HepG2 (cell line): Measurements from ENCODE around the gene MEIS1. TPM values are rescaled to one million over a fixed set of nuclear protein-coding genes. Genes with fewer than 3 reads are reported as not detected.

Source experiments
- ATAC-seq: fragments of 200-7000 bp; cut with Tn5 transposase; 3 replicates; pipeline ENCODE4 v1.9.1; 2020; ENCODE audit warnings: mild to moderate bottlenecking, moderate library complexity
- BruUV-seq: library from RNA; stranded (reverse); fragments of 400-500 nt; replicated peaks from 2 replicates; lab custom pipeline; 2021; lab: Mats Ljungman, UMichigan
- CTCF ChIA-PET: fragments of 300-600 bp; formaldehyde crosslinking; extraction: SDS; loops from one replicate; lab custom pipeline; 2021; ENCODE audit warnings: low total read pairs, inconsistent platforms, low intra/inter-chr PET ratio; lab: Yijun Ruan, JAX
- POLR2A ChIA-PET: fragments of 350-600 bp; sonication (Branson Sonifier 250); formaldehyde crosslinking; loops from one replicate; lab custom pipeline; 2020; ENCODE audit warnings: antibody characterized with exemption, inconsistent platforms; lab: Yijun Ruan, JAX
- DNase-seq: peaks from one replicate; pipeline ENCODE4 v3.0.0-alpha.2; 2015; ENCODE audit warnings: low spot score
- FAIRE-seq: peaks from 3 replicates; lab custom pipeline; 2011; peaks lifted over from hg19 to GRCh38; lab: Jason Lieb, UNC
- H2AFZ ChIP-seq: one replicate; pipeline ENCODE4 v1.6.1; 2011; ENCODE audit warnings: low read length, inconsistent platforms
- H3K27ac ChIP-seq: fragments of 300-600 bp; 3 replicates; pipeline ENCODE4 v1.8.0; 2011; ENCODE audit warnings: mixed run types, mild to moderate bottlenecking, mixed read lengths, low read length, inconsistent platforms; ENCODE audit not compliant: insufficient read depth; ENCODE audit errors: extremely low read length
- H3K27me3 ChIP-seq, 2 experiments: fragments of 200-600 bp in 1 of 2; 2 replicates in 1 of 2; 3 replicates in 1 of 2; pipeline versions ENCODE4 v1.6.0 to v1.8.0; 2011; ENCODE audit warnings: low read length in 2 of 2, mild to moderate bottlenecking in 2 of 2, moderate library complexity in 2 of 2, inconsistent platforms in 1 of 2; ENCODE audit not compliant: insufficient read depth in 2 of 2, control insufficient read depth in 1 of 2
- H3K36me3 ChIP-seq, 2 experiments: fragments of 200-600 bp in 1 of 2; replicated peaks in 1 of 2; 2 replicates in 1 of 2; 3 replicates in 1 of 2; pipeline versions ENCODE4 v1.5.1 to v1.8.0; 2011; ENCODE audit warnings: low read length in 2 of 2, inconsistent platforms in 1 of 2; ENCODE audit not compliant: insufficient read depth in 2 of 2, control insufficient read depth in 1 of 2
- H3K4me1 ChIP-seq: 2 replicates; pipeline ENCODE4 v1.5.1; 2012; ENCODE audit warnings: low read length, inconsistent platforms; ENCODE audit not compliant: insufficient read depth
- H3K4me2 ChIP-seq: 2 replicates; pipeline ENCODE4 v1.6.0; 2011; ENCODE audit warnings: low read depth, low read length, inconsistent platforms
- H3K4me3 ChIP-seq, 3 experiments: fragments of 200-600 bp in 1 of 3; sonication (generic), shearing (Covaris generic) in 1 of 3; replicated peaks in 1 of 3; 2 replicates each; pipeline ENCODE4 v1.5.1; 2011 to 2016; ENCODE audit warnings: low read length in 3 of 3, inconsistent platforms in 2 of 3, low read depth in 2 of 3, mild to moderate bottlenecking in 2 of 3, control low read depth in 1 of 3, mixed read lengths in 1 of 3; ENCODE audit not compliant: insufficient read depth in 1 of 3
- H3K79me2 ChIP-seq: one replicate; pipeline ENCODE4 v1.6.1; 2011; ENCODE audit warnings: low read length, inconsistent platforms; ENCODE audit not compliant: insufficient read depth
- H3K9ac ChIP-seq: 2 replicates; pipeline ENCODE4 v1.6.0; 2011; ENCODE audit warnings: mild to moderate bottlenecking, low read depth, low read length, inconsistent platforms; ENCODE audit not compliant: insufficient read depth
- H3K9me3 ChIP-seq: 2 replicates; pipeline ENCODE4 v1.5.1; 2012; ENCODE audit warnings: mild to moderate bottlenecking, low read length
- H4K20me1 ChIP-seq: 2 replicates; pipeline ENCODE4 v1.6.0; 2011; ENCODE audit warnings: inconsistent platforms, mild to moderate bottlenecking, low read length, moderate library complexity; ENCODE audit not compliant: insufficient read depth
- KAT2B ChIP-seq: fragments of 150-350 bp; IDR thresholded peaks from 2 replicates; pipeline ENCODE4 v1.6.1; 2014; ENCODE audit warnings: low read depth, low read length, borderline replicate concordance
- KDM2A ChIP-seq: sonication (generic); formaldehyde crosslinking; IDR thresholded peaks from 2 replicates; pipeline ENCODE4 v1.4.0; 2020; ENCODE audit warnings: low read depth, missing genetic modification reagents, borderline replicate concordance
- KDM6A ChIP-seq: IDR thresholded peaks from 2 replicates; pipeline ENCODE4 v1.6.1; 2016; ENCODE audit warnings: low read depth
- MAZ ChIP-seq, 2 experiments: sonication (generic) in 1 of 2; formaldehyde crosslinking in 1 of 2; IDR thresholded peaks; 2 replicates each; pipeline versions ENCODE4 v1.5.0 to v1.6.1; 2012 to 2020; ENCODE audit warnings: low read depth in 2 of 2, mild to moderate bottlenecking in 2 of 2, borderline replicate concordance in 1 of 2, improper control_type of control experiment in 1 of 2, low read length in 1 of 2, missing genetic modification reagents in 1 of 2, moderate library complexity in 1 of 2
- MXD3 ChIP-seq: IDR thresholded peaks from 2 replicates; pipeline ENCODE4 v1.6.1; 2016; ENCODE audit warnings: mild to moderate bottlenecking, missing biosample characterization, missing genetic modification reagents
- NR1H2 ChIP-seq: sonication (generic); formaldehyde crosslinking; IDR thresholded peaks from 2 replicates; pipeline ENCODE4 v1.8.1; 2022; ENCODE audit warnings: low read depth, missing genetic modification reagents, borderline replicate concordance
- PAXIP1 ChIP-seq: sonication (generic); formaldehyde crosslinking; conservative IDR thresholded peaks from 2 replicates; pipeline ENCODE4 v1.4.0; 2020; ENCODE audit warnings: mild to moderate bottlenecking, missing genetic modification reagents, moderate library complexity
- PBX2 ChIP-seq: IDR thresholded peaks from 2 replicates; pipeline ENCODE4 v1.6.1; 2016; ENCODE audit warnings: control low read depth
- ZBTB1 ChIP-seq: sonication (generic); formaldehyde crosslinking; IDR thresholded peaks from 2 replicates; pipeline ENCODE4 v1.4.0; 2020; ENCODE audit warnings: missing genetic modification reagents, borderline replicate concordance
- ZBTB21 ChIP-seq: sonication (generic); formaldehyde crosslinking; IDR thresholded peaks from 2 replicates; pipeline ENCODE4 v1.4.0; 2020; ENCODE audit warnings: missing genetic modification reagents
- ZMAT3 ChIP-seq: sonication (generic); formaldehyde crosslinking; conservative IDR thresholded peaks from 2 replicates; pipeline ENCODE4 v1.7.0; 2021; ENCODE audit warnings: missing genetic modification reagents
- ZNF33B ChIP-seq: sonication (generic); formaldehyde crosslinking; IDR thresholded peaks from 2 replicates; pipeline ENCODE4 v1.5.1; 2020; ENCODE audit warnings: mild to moderate bottlenecking, missing genetic modification reagents
- ZNF552 ChIP-seq: sonication (generic); formaldehyde crosslinking; IDR thresholded peaks from 2 replicates; pipeline ENCODE4 v1.9.0; 2022; ENCODE audit warnings: missing genetic modification reagents, mild to moderate bottlenecking, borderline replicate concordance
- ZNF780A ChIP-seq: sonication (generic); formaldehyde crosslinking; IDR thresholded peaks from 2 replicates; pipeline ENCODE4 v1.8.0; 2022; ENCODE audit warnings: mild to moderate bottlenecking, missing genetic modification reagents, moderate library complexity
- ZNF850 ChIP-seq: sonication (generic); formaldehyde crosslinking; conservative IDR thresholded peaks from 2 replicates; pipeline ENCODE4 v1.9.0; 2021; ENCODE audit warnings: mild to moderate bottlenecking, missing genetic modification reagents
- WGBS: methylation state at CpG from one replicate; pipeline ENCODE4 v1.1.6; 2017; ENCODE audit warnings: low lambda C conversion rate; 5-methylcytosine and 5-hydroxymethylcytosine counted together
- in situ Hi-C: cut with HindIII; loops from 2 replicates; pipeline ENCODE4 v1.10.0; 2017; ENCODE audit warnings: low pct_unique_long_range_greater_than_20kb; ENCODE audit not compliant: extremely low pct_ligation_motif_present
- intact Hi-C: fragments of 100-400 bp; cut with micrococcal nuclease; formaldehyde crosslinking; loops from one replicate; pipeline ENCODE4 v1.10.0; 2022; ENCODE audit not compliant: unreplicated experiment
- polyA plus RNA-seq, 8 experiments: library from polyadenylated mRNA; depleted of rRNA in 3 of 8; stranded (reverse) in 7 of 8; unstranded in 1 of 8; fragments of >200 nt; fragmentation: Illumina TruSeq in 4 of 8; extraction: Trizol in 4 of 8; gene quantifications; 2 replicates each; pipeline versions ENCODE4 v1.2.1 to v1.2.3, GENCODE V29; 2011 to 2016; ENCODE audit warnings: low read depth in 4 of 8, missing spikeins in 1 of 8, mixed read lengths in 1 of 8; ENCODE audit not compliant: insufficient read depth in 1 of 8
- total RNA-seq, 5 experiments: library from RNA; depleted of rRNA; stranded (reverse); fragments of >200 nt; fragmentation: Illumina TruSeq; extraction: Trizol; gene quantifications; 2 replicates each; pipeline ENCODE4 v1.2.3, GENCODE V29; 2016; ENCODE audit warnings: low read depth in 1 of 5
- TF ChIP-seq, protein P1 (sequence below): sonication (generic); formaldehyde crosslinking; IDR thresholded peaks from 2 replicates; pipeline ENCODE4 v1.8.1; 2022; ENCODE audit warnings: low read depth, mild to moderate bottlenecking, missing genetic modification reagents
- TF ChIP-seq, protein P2 (sequence below): IDR thresholded peaks from 2 replicates; pipeline ENCODE4 v1.6.1; 2016

Gene MEIS1
- total and polyA plus RNA-seq, 2 of the 13 experiments (the other 11 are each of a cell fraction or from before 2014, with no cell fraction given), result 3.8 to 6.0 TPM

DNA sequence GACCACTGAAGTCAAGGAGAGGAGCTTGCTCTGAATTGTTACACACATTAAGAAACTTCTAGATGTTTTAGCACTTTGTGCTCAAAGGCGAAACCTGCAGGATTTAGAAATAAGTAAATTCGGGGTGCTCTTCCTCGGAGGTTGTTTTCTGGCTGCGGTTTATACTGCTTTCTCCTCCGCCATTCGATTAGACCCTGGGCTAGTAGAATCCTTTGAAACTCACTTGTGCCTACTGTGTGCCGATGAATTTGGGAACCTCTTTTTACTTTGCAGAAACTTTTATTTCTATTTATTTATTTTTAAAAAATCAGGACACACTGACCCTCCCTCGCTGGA, 3.5 kb downstream of the MEIS1 start:
- no peak overlapping the region for H2AFZ ChIP-seq
- no peaks in the 10 kb centered on the region for H3K9me3 ChIP-seq
- in situ Hi-C loops (loop anchor here (10.0 to 25.0 kb wide), 5 partner anchors 774 to 1599 kb away; no protein-coding TSS in a partner anchor), intact Hi-C loops (no loop called here)
- no peak overlapping the region for H3K9ac ChIP-seq
- no peaks in the 10 kb centered on the region for H3K79me2 ChIP-seq
- BruUV-seq, result no TSS peak
- no peak for ATAC-seq
- CTCF ChIA-PET, result no interaction called here
- H3K27me3 ChIP-seq, result peaks cover 0 to 5% of the 10 kb centered on the region in 2 experiments; a peak in 1 of 5 replicates
- FAIRE-seq, result no peak
- H3K4me2 ChIP-seq, result no peak overlapping the region
- no peak for DNase-seq
- H3K4me3 ChIP-seq, result no peak overlapping the region
- peaks cover 13% of the 10 kb centered on the region for H3K4me1 ChIP-seq
- H3K27ac ChIP-seq, result no peak overlapping the region
- POLR2A ChIA-PET, result no interaction called here
- no peaks in the 10 kb centered on the region for H4K20me1 ChIP-seq
- no peak for TF ChIP-seq NR1H2 (CRISPR knock-in tag)
- TF ChIP-seq, protein P1, sequence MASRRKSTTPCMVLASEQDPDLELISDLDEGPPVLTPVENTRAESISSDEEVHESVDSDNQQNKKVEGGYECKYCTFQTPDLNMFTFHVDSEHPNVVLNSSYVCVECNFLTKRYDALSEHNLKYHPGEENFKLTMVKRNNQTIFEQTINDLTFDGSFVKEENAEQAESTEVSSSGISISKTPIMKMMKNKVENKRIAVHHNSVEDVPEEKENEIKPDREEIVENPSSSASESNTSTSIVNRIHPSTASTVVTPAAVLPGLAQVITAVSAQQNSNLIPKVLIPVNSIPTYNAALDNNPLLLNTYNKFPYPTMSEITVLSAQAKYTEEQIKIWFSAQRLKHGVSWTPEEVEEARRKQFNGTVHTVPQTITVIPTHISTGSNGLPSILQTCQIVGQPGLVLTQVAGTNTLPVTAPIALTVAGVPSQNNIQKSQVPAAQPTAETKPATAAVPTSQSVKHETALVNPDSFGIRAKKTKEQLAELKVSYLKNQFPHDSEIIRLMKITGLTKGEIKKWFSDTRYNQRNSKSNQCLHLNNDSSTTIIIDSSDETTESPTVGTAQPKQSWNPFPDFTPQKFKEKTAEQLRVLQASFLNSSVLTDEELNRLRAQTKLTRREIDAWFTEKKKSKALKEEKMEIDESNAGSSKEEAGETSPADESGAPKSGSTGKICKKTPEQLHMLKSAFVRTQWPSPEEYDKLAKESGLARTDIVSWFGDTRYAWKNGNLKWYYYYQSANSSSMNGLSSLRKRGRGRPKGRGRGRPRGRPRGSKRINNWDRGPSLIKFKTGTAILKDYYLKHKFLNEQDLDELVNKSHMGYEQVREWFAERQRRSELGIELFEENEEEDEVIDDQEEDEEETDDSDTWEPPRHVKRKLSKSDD (CRISPR knock-in tag), result no peak
- no peak for TF ChIP-seq ZMAT3
- no peak for TF ChIP-seq MAZ (IDR thresholded peaks at IDR 0.05; ENCODE audit: borderline replicate concordance, low read depth, low read length)
- no peak for TF ChIP-seq MAZ (CRISPR knock-in tag; IDR thresholded peaks at IDR 0.05; ENCODE audit: low read depth)
- no peak for TF ChIP-seq ZNF850 (CRISPR knock-in tag)
- TF ChIP-seq ZBTB1 (CRISPR knock-in tag), result no peak
- no peak for TF ChIP-seq ZNF780A (CRISPR knock-in tag)
- no peak for TF ChIP-seq MXD3 (CRISPR knock-in tag)
- no peak for TF ChIP-seq KAT2B
- TF ChIP-seq ZNF33B (CRISPR knock-in tag), result no peak
- no peak for TF ChIP-seq ZNF552 (CRISPR knock-in tag)
- TF ChIP-seq KDM6A (CRISPR knock-in tag), result no peak
- no peak for TF ChIP-seq ZBTB21
- TF ChIP-seq PBX2 (CRISPR knock-in tag), result no peak
- TF ChIP-seq, protein P2, sequence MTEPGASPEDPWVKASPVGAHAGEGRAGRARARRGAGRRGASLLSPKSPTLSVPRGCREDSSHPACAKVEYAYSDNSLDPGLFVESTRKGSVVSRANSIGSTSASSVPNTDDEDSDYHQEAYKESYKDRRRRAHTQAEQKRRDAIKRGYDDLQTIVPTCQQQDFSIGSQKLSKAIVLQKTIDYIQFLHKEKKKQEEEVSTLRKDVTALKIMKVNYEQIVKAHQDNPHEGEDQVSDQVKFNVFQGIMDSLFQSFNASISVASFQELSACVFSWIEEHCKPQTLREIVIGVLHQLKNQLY (CRISPR knock-in tag), result no peak
- no peak for TF ChIP-seq KDM2A (CRISPR knock-in tag)
- no peak for TF ChIP-seq PAXIP1 (CRISPR knock-in tag)
- WGBS, result 82% methylated on average over 8 of the region's 8 CpGs
- H3K36me3 ChIP-seq, result no peaks in the 10 kb centered on the region; a peak in 1 of 5 replicates
